ENCODE data around the gene TCF4. TPM values are rescaled to one million over a fixed set of nuclear protein-coding genes. Genes with fewer than 3 reads are reported as not detected.

The TCF4 gene
- total and polyA plus RNA-seq, 2 of the 13 experiments (the other 11 are each of a cell fraction or from before 2014, with no cell fraction given) = not detected

DNA sequence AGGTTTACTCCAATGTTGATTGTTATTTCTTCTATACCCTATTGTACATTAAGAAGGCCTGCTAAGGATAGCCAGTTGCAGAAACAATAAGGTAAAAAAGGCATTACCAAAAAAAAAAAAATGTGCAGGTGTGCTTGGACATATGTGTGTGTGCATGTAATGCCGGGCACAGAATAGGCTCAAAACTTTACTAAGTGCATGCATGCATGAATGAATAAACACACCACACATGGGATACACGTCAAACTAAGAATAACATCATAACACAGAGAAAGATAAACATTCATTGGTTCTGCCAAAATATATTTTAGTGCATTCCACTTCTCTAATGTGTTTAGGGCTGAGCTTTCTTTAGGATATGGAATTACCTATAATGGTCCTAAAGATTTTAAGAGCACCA is 298.2 kb downstream of the TCF4 start:
- Histone ChIP-seq H3K79me2 (ENCODE audit: insufficient read depth, low read length) (no peaks in the 10 kb centered on the region), H3K4me3 (replicated peaks in 1 of 3; ENCODE audit: insufficient read depth in 1 of 3, low read depth in 2 of 3, low read length in 3 of 3) (no peak overlapping the region), H3K4me1 (ENCODE audit: insufficient read depth, low read length) (no peaks in the 10 kb centered on the region), H4K20me1 (ENCODE audit: insufficient read depth, low read length) (no peaks in the 10 kb centered on the region), H3K27ac (ENCODE audit: extremely low read length, insufficient read depth, low read length) (no peak overlapping the region), H2AFZ (ENCODE audit: low read length) (no peak overlapping the region), H3K36me3 (replicated peaks in 1 of 2; ENCODE audit: control insufficient read depth in 1 of 2, insufficient read depth in 2 of 2, low read length in 2 of 2) (no peaks in the 10 kb centered on the region), H3K27me3 (ENCODE audit: control insufficient read depth in 1 of 2, insufficient read depth in 2 of 2, low read length in 2 of 2) (no peaks in the 10 kb centered on the region), H3K4me2 (ENCODE audit: low read depth, low read length) (no peak overlapping the region), H3K9me3 (ENCODE audit: low read length) (no peaks in the 10 kb centered on the region), H3K9ac (ENCODE audit: insufficient read depth, low read depth, low read length) (no peak overlapping the region)
- ChIA-PET POLR2A (no interaction called here), CTCF (ENCODE audit: low intra/inter-chr PET ratio, low total read pairs) (no interaction called here)
- ATAC-seq = no peak
- no TSS peak for BruUV-seq (replicated peaks)
- FAIRE-seq = no peak
- in situ Hi-C loops (cut with HindIII; ENCODE audit: extremely low pct_ligation_motif_present, low pct_unique_long_range_greater_than_20kb) = no loop called here
- TF ChIP-seq SIN3A (IDR thresholded peaks at IDR 0.05; ENCODE audit: borderline replicate concordance, low read depth, low read length) = no peak
- TF ChIP-seq KMT2B (CRISPR knock-in tag; IDR thresholded peaks at IDR 0.05) = no peak
- TF ChIP-seq ZNF589 (CRISPR knock-in tag; conservative IDR thresholded peaks at IDR 0.05) = no peak
- no peak for TF ChIP-seq HOXA5 (CRISPR knock-in tag; IDR thresholded peaks at IDR 0.05)
- TF ChIP-seq PLRG1 (conservative IDR thresholded peaks at IDR 0.05) = no peak
- no peak for TF ChIP-seq ZBTB21 (CRISPR knock-in tag; IDR thresholded peaks at IDR 0.05)
- TF ChIP-seq MAFK (conservative IDR thresholded peaks at IDR 0.05 in 1 of 2, IDR thresholded peaks at IDR 0.05 in 1 of 2; ENCODE audit: low read length in 2 of 2) = no peak
- no peak for TF ChIP-seq ZNF563 (CRISPR knock-in tag; IDR thresholded peaks at IDR 0.05)
- WGBS (ENCODE audit: low lambda C conversion rate) = 19% methylated on average over 2 of the region's 2 CpGs
- DNase-seq (ENCODE audit: low spot score) = no peak
- intact Hi-C loops (cut with micrococcal nuclease; ENCODE audit: unreplicated experiment) = no loop called here

DNA sequence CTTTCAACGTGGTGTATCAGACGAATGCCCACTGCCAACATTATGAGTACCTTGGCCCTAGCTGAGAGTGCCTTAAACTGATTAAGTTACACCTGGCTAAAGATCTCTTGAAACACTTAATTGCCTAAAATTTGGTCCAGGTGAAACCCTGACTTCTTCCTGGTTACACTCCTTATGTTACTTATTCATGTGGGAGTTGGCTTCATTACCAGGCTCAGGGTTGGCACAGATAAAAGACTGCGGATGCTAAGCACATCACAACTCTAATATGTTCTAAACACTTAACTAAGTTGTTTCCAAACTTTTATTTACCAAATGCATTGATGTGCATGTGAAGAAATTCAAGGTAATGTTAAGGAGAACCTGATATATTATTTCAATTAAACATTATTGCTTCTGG is 298.9 kb downstream of the TCF4 start:
- no peaks in the 10 kb centered on the region for H4K20me1 ChIP-seq (ENCODE audit: insufficient read depth, low read length)
- ATAC-seq = no peak
- TF ChIP-seq CEBPB (IDR thresholded peaks at IDR 0.05; ENCODE audit: borderline replicate concordance, low read depth, low read length) = no peak
- H3K27me3 ChIP-seq (ENCODE audit: control insufficient read depth in 1 of 2, insufficient read depth in 2 of 2, low read length in 2 of 2) = no peaks in the 10 kb centered on the region
- no peaks in the 10 kb centered on the region for H3K4me1 ChIP-seq (ENCODE audit: insufficient read depth, low read length)
- no peaks in the 10 kb centered on the region for H3K9me3 ChIP-seq (ENCODE audit: low read length)
- no peaks in the 10 kb centered on the region for H3K36me3 ChIP-seq (replicated peaks in 1 of 2; ENCODE audit: control insufficient read depth in 1 of 2, insufficient read depth in 2 of 2, low read length in 2 of 2)
- in situ Hi-C loops (cut with HindIII; ENCODE audit: extremely low pct_ligation_motif_present, low pct_unique_long_range_greater_than_20kb) = no loop called here
- H3K79me2 ChIP-seq (ENCODE audit: insufficient read depth, low read length) = no peaks in the 10 kb centered on the region
- no peak overlapping the region for H3K27ac ChIP-seq (ENCODE audit: extremely low read length, insufficient read depth, low read length)
- no peak overlapping the region for H3K4me3 ChIP-seq (replicated peaks in 1 of 3; ENCODE audit: insufficient read depth in 1 of 3, low read depth in 2 of 3, low read length in 3 of 3)
- FAIRE-seq = no peak
- intact Hi-C loops (cut with micrococcal nuclease; ENCODE audit: unreplicated experiment) = no loop called here
- no peak overlapping the region for H3K4me2 ChIP-seq (ENCODE audit: low read depth, low read length)
- ChIA-PET CTCF (ENCODE audit: low intra/inter-chr PET ratio, low total read pairs) (no interaction called here), POLR2A (no interaction called here)
- H3K9ac ChIP-seq (ENCODE audit: insufficient read depth, low read depth, low read length) = no peak overlapping the region
- WGBS (ENCODE audit: low lambda C conversion rate) = 2% methylated on average over 3 of the region's 3 CpGs
- no peak overlapping the region for H2AFZ ChIP-seq (ENCODE audit: low read length)
- DNase-seq (ENCODE audit: low spot score) = no peak
- BruUV-seq (replicated peaks) = no TSS peak

Data from HepG2 (cell line).